ENCODE data around the gene HMGCLL1.

GRCh38 chr6:55528624-55529023, 50.4 kb downstream of the HMGCLL1 start:
- TF ChIP-seq CTCF (IDR thresholded peaks at IDR 0.05) (no peak), ZNF532 (CRISPR knock-in tag; IDR thresholded peaks at IDR 0.05; ENCODE audit: borderline replicate concordance) (no peak), TEAD4 (CRISPR knock-in tag; IDR thresholded peaks at IDR 0.05) (no peak), SMAD3 (CRISPR knock-in tag; IDR thresholded peaks at IDR 0.05; ENCODE audit: borderline replicate concordance) (no peak), PRDM15 (CRISPR knock-in tag; IDR thresholded peaks at IDR 0.05) (no peak), ESRRA (CRISPR knock-in tag; IDR thresholded peaks at IDR 0.05; ENCODE audit: borderline replicate concordance) (no peak)

Measured in WTC11 (cell line).